Right lobe of liver (tissue), 6 donors: ENCODE measurements around the gene LAMB1. TPM values are rescaled to one million over a fixed set of nuclear protein-coding genes. Genes with fewer than 3 reads are reported as not detected.

Experiments
- ATAC-seq, 4 donors: fragments of 200-7000 bp; cut with Tn5 transposase; one replicate each; pipeline ENCODE4 v1.9.1; 2020; ENCODE audit warnings: mild to moderate bottlenecking in 4 of 4, moderate library complexity in 4 of 4
- DNase-seq, 3 donors: peaks; one replicate each; pipeline ENCODE4 v3.0.0-alpha.2; 2020
- H3K27ac ChIP-seq, 3 donors: fragments of 200-600 bp; one replicate each; pipeline ENCODE4 v1.8.0; 2022
- H3K27me3 ChIP-seq, 2 donors: fragments of 200-600 bp; one replicate each; pipeline ENCODE4 v1.8.0; 2022
- H3K36me3 ChIP-seq, 4 donors: fragments of 200-600 bp; sonication (generic) in 1 of 4; one replicate each; pipeline versions ENCODE4 v1.5.1 to v1.8.0; 2017 to 2022; ENCODE audit warnings: control low read depth in 1 of 4
- H3K4me1 ChIP-seq, 4 donors: fragments of 200-600 bp; sonication (generic) in 1 of 4; one replicate each; pipeline versions ENCODE4 v1.5.1 to v1.8.0; 2017 to 2022; ENCODE audit warnings: control low read depth in 1 of 4
- H3K4me3 ChIP-seq, 3 donors: fragments of 200-600 bp; one replicate each; pipeline ENCODE4 v1.8.0; 2022
- H3K9me3 ChIP-seq, 4 donors: fragments of 200-600 bp; sonication (generic) in 1 of 4; one replicate each; pipeline versions ENCODE4 v1.5.1 to v1.8.0; 2017 to 2022; ENCODE audit warnings: control low read depth in 1 of 4
- CTCF ChIP-seq, 4 donors: fragments of 200-600 bp in 3 of 4; fragments of 450-650 bp in 1 of 4; IDR thresholded peaks; one replicate each; pipeline versions ENCODE4 v1.5.1 to v1.8.0; 2016 to 2022; ENCODE audit warnings: antibody characterized with exemption in 4 of 4, mild to moderate bottlenecking in 2 of 4
- POLR2A ChIP-seq: fragments of 450-650 bp; IDR thresholded peaks from one replicate; pipeline ENCODE4 v1.6.1; 2017; ENCODE audit warnings: antibody characterized with exemption, mild to moderate bottlenecking
- WGBS: methylation state at CpG from one replicate; pipeline ENCODE4 v1.1.6; 2018; ENCODE audit warnings: low coverage, low lambda C conversion rate; ENCODE audit not compliant: insufficient coverage; ENCODE audit errors: missing lambda C conversion rate; 5-methylcytosine and 5-hydroxymethylcytosine counted together
- intact Hi-C, 2 donors: fragments of 100-400 bp; cut with DNase I; formaldehyde crosslinking; loops; one replicate each; pipeline versions ENCODE4 v1.11.2 to v1.14.1; 2022
- total RNA-seq, 6 experiments: library from RNA; depleted of rRNA in 2 of 6; stranded (reverse); fragments of >200 nt in 2 of 6; fragmentation: NEBNext Ultra II Directional in 3 of 6; extraction: Animal tissue kit (Norgen Biotek cat#: 25700) in 3 of 6; gene quantifications; one replicate each; pipeline versions ENCODE4 v1.1.0 to v1.2.4, GENCODE V29; 2016 to 2023
- donor health status: DM: no; HTN: yes; CAD: no.
- donor health status: DM: no; HTN: no; CAD: no.
- donor health status: DM: no; HTN: no; CAD: no.
- donor health status: DM: no; HTN: yes; CAD: no.
- donor health status: DM: no; HTN: yes; CAD: no.

The LAMB1 gene
- total RNA-seq, 6 experiments from 2014 or later = 14.9 to 61.0 (median 28.9) TPM

DNA sequence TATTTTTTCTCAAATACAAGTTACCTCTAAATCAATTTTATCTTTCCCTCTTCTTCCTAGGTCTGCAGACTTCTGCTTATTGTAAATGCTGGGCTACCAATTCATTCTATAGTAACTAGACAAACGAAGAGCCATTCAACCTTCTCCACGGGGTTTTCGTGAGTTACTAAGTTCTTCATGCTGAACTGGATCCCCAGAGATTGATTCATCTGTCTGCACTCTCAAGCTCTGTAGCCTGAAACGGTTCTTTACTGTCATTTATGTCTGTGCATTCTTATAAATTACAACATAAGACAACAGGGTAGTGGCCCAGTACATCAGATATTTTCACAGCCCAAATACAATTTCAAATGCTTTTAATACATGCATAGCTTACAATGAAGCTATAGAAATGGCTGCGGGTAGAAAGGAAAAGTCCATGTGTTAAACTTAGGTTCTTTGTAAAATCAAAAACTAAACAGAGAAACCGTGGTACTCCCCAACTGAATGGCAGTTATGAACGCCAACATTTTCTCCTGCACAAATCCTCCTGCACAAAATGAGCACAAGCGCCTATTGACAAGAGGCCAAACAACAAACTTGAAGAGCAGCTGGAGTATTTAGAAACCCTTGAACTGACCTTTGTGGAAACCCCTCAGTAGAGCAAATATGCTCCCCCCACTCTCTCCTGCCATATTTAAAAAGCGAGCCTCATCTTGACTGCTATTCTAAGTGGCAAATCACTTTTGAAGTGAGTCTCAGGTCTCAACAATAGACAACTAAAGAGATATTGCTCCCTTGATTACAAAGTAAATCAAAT is 20.7 kb downstream of the LAMB1 start:
- WGBS = 64% methylated on average over 9 of the region's 9 CpGs
- no peak overlapping the region for H3K27ac ChIP-seq

GRCh38 chr7:107981466-107981865 is 21.5 kb downstream of the LAMB1 start:
- peaks cover 0 to 4% (median 0%) of the 10 kb centered on the region in 4 donors for H3K36me3 ChIP-seq
- TF ChIP-seq POLR2A (no peak), CTCF (IDR thresholded peaks at IDR 0.05) (no peak)
- no peaks in the 10 kb centered on the region for H3K9me3 ChIP-seq
- no peak overlapping the region for H3K4me3 ChIP-seq
- ATAC-seq (no peak), DNase-seq (no peak)
- H3K27ac ChIP-seq = no peak overlapping the region
- WGBS = 47% methylated on average over 3 of the region's 4 CpGs
- no peaks in the 10 kb centered on the region for H3K4me1 ChIP-seq
- intact Hi-C loops = no loop called here
- no peaks in the 10 kb centered on the region for H3K27me3 ChIP-seq

More for the DNA sequence above, 20.7 kb downstream of the LAMB1 start:
- DNase-seq (no peak), ATAC-seq (no peak)
- H3K4me1 ChIP-seq = no peaks in the 10 kb centered on the region
- no peaks in the 10 kb centered on the region for H3K27me3 ChIP-seq
- no peak overlapping the region for H3K4me3 ChIP-seq
- TF ChIP-seq CTCF (IDR thresholded peaks at IDR 0.05) (no peak), POLR2A (no peak)
- H3K36me3 ChIP-seq = peaks cover 0 to 4% (median 0%) of the 10 kb centered on the region in 4 donors
- no peaks in the 10 kb centered on the region for H3K9me3 ChIP-seq
- intact Hi-C loops = no loop called here

DNA sequence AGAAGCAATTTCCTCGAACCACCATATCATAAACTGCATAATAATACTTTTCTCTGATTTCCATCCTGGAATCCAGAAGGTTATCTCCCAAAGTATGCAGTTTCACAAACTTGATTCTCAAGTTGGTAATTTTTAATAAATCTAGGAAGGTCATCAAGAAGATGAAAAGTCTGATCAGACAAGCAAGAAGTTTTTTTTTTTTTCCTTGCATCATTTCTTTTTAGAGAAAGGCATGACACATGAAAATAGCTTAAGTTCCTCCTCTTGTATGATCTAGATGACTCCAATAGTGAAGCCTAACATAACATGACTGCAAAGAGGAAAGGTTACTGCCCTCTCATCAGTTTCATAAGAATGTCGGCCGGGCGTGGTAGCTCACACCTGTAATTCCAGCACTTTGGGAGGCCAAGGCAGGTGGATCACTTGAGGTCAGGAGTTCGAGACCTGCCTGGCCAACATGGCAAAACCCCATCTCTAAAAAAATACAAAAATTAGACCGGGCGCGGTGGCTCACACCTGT is 22.2 kb downstream of the LAMB1 start:
- intact Hi-C loops = no loop called here
- Histone ChIP-seq H3K27ac (no peak overlapping the region), H3K4me3 (no peak overlapping the region), H3K27me3 (no peaks in the 10 kb centered on the region), H3K4me1 (no peaks in the 10 kb centered on the region), H3K9me3 (no peaks in the 10 kb centered on the region), H3K36me3 (peaks cover 0 to 8% (median 0%) of the 10 kb centered on the region in 4 donors)
- ATAC-seq (no peak), DNase-seq (no peak)
- TF ChIP-seq CTCF (IDR thresholded peaks at IDR 0.05) (no peak), POLR2A (no peak)
- WGBS = 73% methylated on average over 8 of the region's 8 CpGs

- no peak for TF ChIP-seq POLR2A
- TF ChIP-seq CTCF (IDR thresholded peaks at IDR 0.05) = no peak
- no peak overlapping the region for H3K27ac ChIP-seq
- H3K4me3 ChIP-seq = no peak overlapping the region
Measured at GRCh38 chr7:107980171-107980570, 22.8 kb downstream of the LAMB1 start.

More at GRCh38 chr7:107980171-107980570, 22.8 kb downstream of the LAMB1 start:
- ATAC-seq = no peak
- Histone ChIP-seq H3K27me3 (no peaks in the 10 kb centered on the region), H3K9me3 (no peaks in the 10 kb centered on the region), H3K4me1 (no peaks in the 10 kb centered on the region), H3K36me3 (peaks cover 0 to 8% (median 0%) of the 10 kb centered on the region in 4 donors)
- WGBS = 87% methylated on average over 3 of the region's 3 CpGs
- no peak for DNase-seq
- intact Hi-C loops = no loop called here
